ENCODE results near the gene UBR4. TPM values are rescaled to one million over a fixed set of nuclear protein-coding genes. Genes with fewer than 3 reads are reported as not detected.
"Not testable (repeated sequence)": the region's sequence is repeated elsewhere in the genome, so short reads cannot be mapped to it uniquely, and the experiment has no call there.

Gene UBR4
- total and polyA plus RNA-seq, 2 donors from 2014 or later, result 167 to 319 TPM

DNA sequence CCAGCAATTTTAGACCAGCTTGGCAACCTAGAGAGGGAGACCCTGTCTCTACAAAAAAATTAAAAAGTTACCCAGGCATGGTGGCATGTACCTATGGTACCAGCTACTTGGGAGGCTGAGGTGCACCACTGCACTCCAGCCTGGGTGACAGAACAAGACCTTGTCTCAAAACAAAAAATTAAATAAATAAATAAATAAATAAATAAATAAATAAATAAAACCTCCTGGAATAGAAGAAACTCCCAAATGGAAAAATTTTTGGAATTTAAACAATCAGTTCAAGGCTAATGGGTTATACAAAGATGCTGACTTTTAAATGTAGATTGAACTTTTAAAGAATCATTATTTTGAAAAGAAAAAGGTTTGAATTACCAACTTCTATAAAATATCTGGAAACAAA, 22.2 kb downstream of the UBR4 start:
- Histone ChIP-seq H3K4me1 (ENCODE audit: control insufficient read depth in 2 of 3, insufficient read depth in 2 of 3, low read depth in 1 of 3, low read length in 3 of 3) (no peaks in the 10 kb centered on the region), H3K4me3 (ENCODE audit: low read length in 3 of 3) (no peak overlapping the region), H3K9ac (ENCODE audit: low read length in 3 of 3) (no peak overlapping the region), H3K9me3 (ENCODE audit: control insufficient read depth in 2 of 3, insufficient read depth in 1 of 3, low read length in 3 of 3) (no peaks in the 10 kb centered on the region), H3K27me3 (ENCODE audit: control insufficient read depth, insufficient read depth, low read length) (no peaks in the 10 kb centered on the region), H3K27ac (ENCODE audit: low read depth in 2 of 2, low read length in 2 of 2) (no peak overlapping the region), H3K36me3 (ENCODE audit: control insufficient read depth in 2 of 3, insufficient read depth in 3 of 3, low read length in 3 of 3) (peaks cover 16 to 75% (median 50%) of the 10 kb centered on the region in 3 donors)
- DNase-seq (no peak), FAIRE-seq (no peak)
- intact Hi-C loops (cut with DNase I), result no loop called here
- TF ChIP-seq, protein P1, sequence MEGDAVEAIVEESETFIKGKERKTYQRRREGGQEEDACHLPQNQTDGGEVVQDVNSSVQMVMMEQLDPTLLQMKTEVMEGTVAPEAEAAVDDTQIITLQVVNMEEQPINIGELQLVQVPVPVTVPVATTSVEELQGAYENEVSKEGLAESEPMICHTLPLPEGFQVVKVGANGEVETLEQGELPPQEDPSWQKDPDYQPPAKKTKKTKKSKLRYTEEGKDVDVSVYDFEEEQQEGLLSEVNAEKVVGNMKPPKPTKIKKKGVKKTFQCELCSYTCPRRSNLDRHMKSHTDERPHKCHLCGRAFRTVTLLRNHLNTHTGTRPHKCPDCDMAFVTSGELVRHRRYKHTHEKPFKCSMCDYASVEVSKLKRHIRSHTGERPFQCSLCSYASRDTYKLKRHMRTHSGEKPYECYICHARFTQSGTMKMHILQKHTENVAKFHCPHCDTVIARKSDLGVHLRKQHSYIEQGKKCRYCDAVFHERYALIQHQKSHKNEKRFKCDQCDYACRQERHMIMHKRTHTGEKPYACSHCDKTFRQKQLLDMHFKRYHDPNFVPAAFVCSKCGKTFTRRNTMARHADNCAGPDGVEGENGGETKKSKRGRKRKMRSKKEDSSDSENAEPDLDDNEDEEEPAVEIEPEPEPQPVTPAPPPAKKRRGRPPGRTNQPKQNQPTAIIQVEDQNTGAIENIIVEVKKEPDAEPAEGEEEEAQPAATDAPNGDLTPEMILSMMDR (IDR thresholded peaks at IDR 0.05; ENCODE audit: borderline replicate concordance, extremely low read depth, insufficient read depth), result no peak

DNA sequence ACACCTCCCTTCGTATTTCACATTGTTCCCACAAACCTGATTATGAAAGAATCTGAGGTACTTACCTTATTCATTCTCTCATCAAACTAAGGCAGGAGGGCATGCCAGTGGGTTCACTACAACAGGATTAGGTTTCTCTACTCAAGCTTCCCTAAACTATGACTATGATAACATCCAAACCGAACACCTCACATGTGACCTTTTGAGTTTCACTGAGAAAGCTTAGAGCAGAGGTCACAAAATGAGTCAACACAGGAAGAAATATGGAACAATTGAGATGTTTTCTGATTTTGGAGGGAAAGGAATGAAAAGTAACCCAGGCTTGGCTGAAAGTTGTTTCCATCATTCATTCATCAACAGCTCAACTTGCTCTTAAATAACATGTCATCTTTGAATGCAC, 24.1 kb downstream of the UBR4 start:
- DNase-seq (no peak), FAIRE-seq (no peak)
- intact Hi-C loops (cut with DNase I), result no loop called here
- no peak overlapping the region for H3K4me3 ChIP-seq (ENCODE audit: low read length in 3 of 3)
- H3K27me3 ChIP-seq (ENCODE audit: control insufficient read depth, insufficient read depth, low read length), result no peaks in the 10 kb centered on the region
- TF ChIP-seq, protein P1 (IDR thresholded peaks at IDR 0.05; ENCODE audit: borderline replicate concordance, extremely low read depth, insufficient read depth), result no peak
- no peaks in the 10 kb centered on the region for H3K9me3 ChIP-seq (ENCODE audit: control insufficient read depth in 2 of 3, insufficient read depth in 1 of 3, low read length in 3 of 3)
- no peak overlapping the region for H3K27ac ChIP-seq (ENCODE audit: low read depth in 2 of 2, low read length in 2 of 2)
- H3K36me3 ChIP-seq (ENCODE audit: control insufficient read depth in 2 of 3, insufficient read depth in 3 of 3, low read length in 3 of 3), result peaks cover 21 to 78% (median 47%) of the 10 kb centered on the region in 3 donors
- H3K9ac ChIP-seq (ENCODE audit: low read length in 3 of 3), result no peak overlapping the region
- no peaks in the 10 kb centered on the region for H3K4me1 ChIP-seq (ENCODE audit: control insufficient read depth in 2 of 3, insufficient read depth in 2 of 3, low read depth in 1 of 3, low read length in 3 of 3)

DNA sequence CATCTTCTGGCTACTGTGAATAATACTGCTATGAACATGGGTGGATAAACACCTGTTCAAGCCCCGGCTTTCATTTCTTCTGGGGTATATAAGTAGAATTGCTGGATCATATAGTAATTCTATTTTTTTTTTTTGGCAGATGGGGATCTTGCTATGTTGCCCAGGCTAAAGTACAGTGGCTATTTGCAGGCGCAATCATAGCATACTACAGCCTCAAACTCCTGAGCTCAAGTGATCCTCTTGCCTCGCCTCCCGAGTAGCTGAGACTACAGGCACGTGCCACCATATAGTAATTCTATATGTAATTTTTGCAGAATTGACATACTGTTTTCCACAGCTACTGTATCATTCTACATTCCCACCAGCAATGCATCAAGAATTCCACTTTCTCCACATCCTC, 27.8 kb downstream of the UBR4 start:
- TF ChIP-seq, protein P1 (IDR thresholded peaks at IDR 0.05; ENCODE audit: borderline replicate concordance, extremely low read depth, insufficient read depth), result no peak
- H3K36me3 ChIP-seq (ENCODE audit: control insufficient read depth in 2 of 3, insufficient read depth in 3 of 3, low read length in 3 of 3), result peaks cover 26 to 78% (median 47%) of the 10 kb centered on the region in 3 donors
- H3K9ac ChIP-seq (ENCODE audit: low read length in 3 of 3), result no peak overlapping the region
- intact Hi-C loops (cut with DNase I), result no loop called here
- H3K27ac ChIP-seq (ENCODE audit: low read depth in 2 of 2, low read length in 2 of 2), result no peak overlapping the region
- H3K9me3 ChIP-seq (ENCODE audit: control insufficient read depth in 2 of 3, insufficient read depth in 1 of 3, low read length in 3 of 3), result no peaks in the 10 kb centered on the region
- peaks cover 0 to 9% (median 0%) of the 10 kb centered on the region in 3 donors for H3K4me1 ChIP-seq (ENCODE audit: control insufficient read depth in 2 of 3, insufficient read depth in 2 of 3, low read depth in 1 of 3, low read length in 3 of 3)
- DNase-seq, result no peak
- no peak for FAIRE-seq
- H3K27me3 ChIP-seq (ENCODE audit: control insufficient read depth, insufficient read depth, low read length), result no peaks in the 10 kb centered on the region
- no peak overlapping the region for H3K4me3 ChIP-seq (ENCODE audit: low read length in 3 of 3)

DNA sequence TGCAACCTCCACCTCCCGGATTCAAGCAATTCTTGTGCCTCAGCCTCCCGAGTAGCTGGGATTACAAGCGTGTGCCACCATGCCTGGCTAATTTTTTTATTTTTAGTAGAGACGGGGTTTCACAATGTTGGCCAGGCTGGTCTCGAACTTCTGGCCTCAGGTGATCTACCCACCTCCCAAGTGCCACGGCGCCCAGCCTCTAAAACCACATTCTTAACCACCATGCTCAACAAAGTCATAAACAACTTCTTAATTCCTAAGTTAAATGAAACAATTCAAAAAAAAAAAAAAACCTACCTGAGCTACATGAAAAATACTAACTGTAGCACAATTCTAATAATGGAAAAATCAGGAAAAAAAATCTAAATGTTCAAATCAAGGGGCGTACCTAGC, 29.8 kb downstream of the UBR4 start:
- intact Hi-C loops (cut with DNase I); FAIRE-seq; H3K4me1 ChIP-seq (ENCODE audit: control insufficient read depth in 2 of 3, insufficient read depth in 2 of 3, low read depth in 1 of 3, low read length in 3 of 3); H3K4me3 ChIP-seq (ENCODE audit: low read length in 3 of 3); H3K9ac ChIP-seq (ENCODE audit: low read length in 3 of 3); H3K27ac ChIP-seq (ENCODE audit: low read depth in 2 of 2, low read length in 2 of 2); H3K27me3 ChIP-seq (ENCODE audit: control insufficient read depth, insufficient read depth, low read length); H3K9me3 ChIP-seq (ENCODE audit: control insufficient read depth in 2 of 3, insufficient read depth in 1 of 3, low read length in 3 of 3); DNase-seq: not testable (repeated sequence)
- peaks cover 19 to 81% (median 45%) of the 10 kb centered on the region in 3 donors for H3K36me3 ChIP-seq (ENCODE audit: control insufficient read depth in 2 of 3, insufficient read depth in 3 of 3, low read length in 3 of 3)
